ENCODE measurements around the gene KCNQ1.

Gene KCNQ1

GRCh38 chr11:2862395-2863275 lies 417.8 kb downstream of the KCNQ1 start:
- no peak for DNase-seq (ENCODE audit: low read depth in 2 of 2)

GRCh38 chr11:2863276-2863618 lies 418.4 kb downstream of the KCNQ1 start:
- DNase-seq (ENCODE audit: low read depth in 2 of 2), result no peak

GRCh38 chr11:2864901-2865300 lies 420.1 kb downstream of the KCNQ1 start:
- DNase-seq (ENCODE audit: low read depth in 2 of 2), result no peak

GRCh38 chr11:2865922-2866577 lies 421.2 kb downstream of the KCNQ1 start:
- no peak for DNase-seq (ENCODE audit: low read depth in 2 of 2)

GRCh38 chr11:2867142-2867541 lies 422.3 kb downstream of the KCNQ1 start:
- DNase-seq (ENCODE audit: low read depth in 2 of 2), result no peak

- DNase-seq (ENCODE audit: low read depth in 2 of 2), result no peak
Observed at GRCh38 chr11:2867722-2868505, 423.1 kb downstream of the KCNQ1 start.

GRCh38 chr11:2868506-2869133 lies 423.8 kb downstream of the KCNQ1 start:
- DNase-seq (ENCODE audit: low read depth in 2 of 2), result no peak

GRCh38 chr11:2869134-2869526 lies 424.3 kb downstream of the KCNQ1 start:
- no peak for DNase-seq (ENCODE audit: low read depth in 2 of 2)

- DNase-seq (ENCODE audit: low read depth in 2 of 2), result no peak
Observed at GRCh38 chr11:2869561-2870427, 425.0 kb downstream of the KCNQ1 start.

GRCh38 chr11:2870460-2870859 lies 425.7 kb downstream of the KCNQ1 start:
- no peak for DNase-seq (ENCODE audit: low read depth in 2 of 2)

GRCh38 chr11:2870969-2871680 lies 426.3 kb downstream of the KCNQ1 start:
- no peak for DNase-seq (ENCODE audit: low read depth in 2 of 2)

GRCh38 chr11:2874963-2875362 lies 430.2 kb downstream of the KCNQ1 start:
- DNase-seq (ENCODE audit: low read depth in 2 of 2), result no peak

- no peak for DNase-seq (ENCODE audit: low read depth in 2 of 2)
Observed at GRCh38 chr11:2877474-2877873, 432.7 kb downstream of the KCNQ1 start.

GRCh38 chr11:2878782-2879181 lies 434.0 kb downstream of the KCNQ1 start:
- no peak for DNase-seq (ENCODE audit: low read depth in 2 of 2)

GRCh38 chr11:2880646-2881045 lies 435.8 kb downstream of the KCNQ1 start:
- no peak for DNase-seq (ENCODE audit: low read depth in 2 of 2)

- DNase-seq (ENCODE audit: low read depth in 2 of 2), result no peak
Observed at GRCh38 chr11:2881076-2881980, 436.5 kb downstream of the KCNQ1 start.

- no peak for DNase-seq (ENCODE audit: low read depth in 2 of 2)
Observed at GRCh38 chr11:2881981-2882375, 437.2 kb downstream of the KCNQ1 start.

- no peak for DNase-seq (ENCODE audit: low read depth in 2 of 2)
Observed at GRCh38 chr11:2882396-2883110, 437.7 kb downstream of the KCNQ1 start.

- no peak for DNase-seq (ENCODE audit: low read depth in 2 of 2)
Observed at GRCh38 chr11:2883640-2883978, 438.8 kb downstream of the KCNQ1 start.

Data from stimulated activated CD8-positive, alpha-beta memory T cell treated with anti-CD3 and anti-CD28 coated beads, Interleukin-15, amount 100 ng/mL, for 4 hours (primary cell).